NCI-H1436 (cell line): ENCODE data around the gene DGUOK.
"Not testable (repeated sequence)": the region's sequence is repeated elsewhere in the genome, so short reads cannot be mapped to it uniquely, and the experiment has no call there.

ENCODE experiments used
- DNase-seq: peaks from one replicate; lab custom pipeline; 2025; lab: John Stamatoyannopoulos, UW

Gene DGUOK

DNA sequence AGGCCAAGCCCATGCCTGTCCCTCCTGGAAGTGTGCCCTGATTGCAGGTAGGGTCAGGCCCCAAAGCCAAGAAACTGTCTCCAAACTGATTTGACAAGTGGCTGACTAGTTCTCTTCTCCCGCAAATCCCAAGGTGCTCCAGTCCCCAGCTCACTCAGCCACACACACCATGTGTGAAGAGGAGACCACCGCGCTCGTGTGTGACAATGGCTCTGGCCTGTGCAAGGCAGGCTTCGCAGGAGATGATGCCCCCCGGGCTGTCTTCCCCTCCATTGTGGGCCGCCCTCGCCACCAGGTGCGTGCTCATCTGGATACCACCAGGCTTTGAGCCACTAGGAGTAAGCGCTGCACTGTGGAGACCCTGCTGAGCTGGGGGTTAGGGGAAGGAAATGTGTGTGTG, 25.5 kb upstream of the DGUOK start:
- DNase-seq, result no peak

DNA sequence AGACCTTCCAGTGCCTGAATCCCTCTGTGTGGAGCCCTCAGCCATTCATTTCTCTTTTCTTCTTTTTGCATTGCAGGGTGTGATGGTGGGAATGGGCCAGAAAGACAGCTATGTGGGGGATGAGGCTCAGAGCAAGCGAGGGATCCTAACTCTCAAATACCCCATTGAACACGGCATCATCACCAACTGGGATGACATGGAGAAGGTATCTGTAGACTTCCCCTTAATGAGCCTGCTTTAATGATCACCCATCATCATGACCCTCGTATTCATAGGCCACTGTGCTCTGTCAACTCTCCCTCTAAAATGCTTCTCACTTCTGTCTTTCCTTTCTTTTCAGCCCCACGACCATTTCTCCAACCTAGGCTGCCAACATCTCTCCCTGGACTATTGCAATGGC, 24.4 kb upstream of the DGUOK start:
- no peak for DNase-seq

DNA sequence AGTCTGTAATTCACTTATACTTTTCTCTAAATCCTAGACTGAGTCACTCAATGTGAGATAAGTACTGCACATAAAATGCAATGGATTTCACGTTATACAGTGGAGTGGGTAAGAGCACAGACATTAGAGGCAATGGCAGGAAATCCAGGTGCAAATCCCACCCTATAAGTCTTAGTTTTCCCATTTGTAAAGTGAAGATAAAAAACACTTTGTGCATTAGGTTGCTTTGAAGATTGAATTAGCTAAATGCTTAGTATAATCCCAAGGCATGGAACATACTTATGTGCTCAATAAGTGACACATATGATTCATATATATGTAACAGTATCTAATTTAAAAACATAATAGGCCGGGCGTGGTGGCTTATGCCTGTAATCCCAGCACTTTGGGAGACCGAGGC, 23.4 kb upstream of the DGUOK start:
- no peak for DNase-seq

DNA sequence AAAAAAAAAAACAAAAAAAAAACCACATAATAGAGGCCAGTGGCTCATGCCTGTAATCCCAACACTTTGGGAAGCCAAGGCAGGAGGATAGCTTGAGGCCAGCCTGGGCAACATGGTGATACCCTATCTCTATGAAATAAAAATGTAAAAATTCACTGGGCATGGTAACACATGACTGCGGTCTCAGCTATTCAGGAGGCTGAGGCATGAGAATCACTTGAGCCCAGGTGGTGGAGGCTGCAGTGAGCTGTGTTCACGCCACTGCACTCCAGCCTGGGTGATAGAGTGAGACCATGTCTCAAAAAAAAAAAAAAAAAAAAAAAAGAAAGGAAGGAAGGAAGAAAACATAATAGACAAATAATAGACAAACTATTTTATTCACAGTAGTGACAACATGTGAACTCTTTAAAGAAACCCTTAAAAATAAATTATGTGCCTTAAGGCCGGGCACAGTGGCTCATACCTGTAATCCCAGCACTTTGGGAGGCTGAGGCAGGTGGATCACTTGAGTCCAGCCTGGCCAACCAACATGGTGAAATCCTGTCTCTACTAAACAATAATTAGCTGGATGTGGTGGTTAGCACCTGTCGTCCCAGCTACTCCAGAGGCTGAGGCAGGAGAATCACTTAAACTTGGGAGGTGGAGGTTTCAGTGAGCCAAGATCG, 22.6 kb upstream of the DGUOK start:
- not testable (repeated sequence) for DNase-seq

DNA sequence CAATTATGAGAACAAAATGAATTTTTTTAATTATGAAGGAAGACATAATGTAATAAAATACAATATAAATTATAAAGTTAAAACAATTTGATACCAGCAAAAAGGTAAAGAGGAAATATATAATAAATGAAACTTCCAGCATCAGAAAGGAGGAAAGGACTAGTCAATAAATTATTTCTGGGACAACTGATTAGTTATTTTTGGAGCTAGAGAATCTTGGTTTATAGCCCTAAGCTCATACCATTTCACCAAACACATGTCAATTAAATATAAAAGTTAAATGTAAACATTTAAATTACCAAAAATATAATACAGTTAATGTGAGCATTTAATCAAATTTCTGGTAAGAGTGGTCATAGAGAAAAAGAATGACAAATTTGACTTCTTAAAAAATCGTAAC, 21.7 kb upstream of the DGUOK start:
- DNase-seq, result no peak

DNA sequence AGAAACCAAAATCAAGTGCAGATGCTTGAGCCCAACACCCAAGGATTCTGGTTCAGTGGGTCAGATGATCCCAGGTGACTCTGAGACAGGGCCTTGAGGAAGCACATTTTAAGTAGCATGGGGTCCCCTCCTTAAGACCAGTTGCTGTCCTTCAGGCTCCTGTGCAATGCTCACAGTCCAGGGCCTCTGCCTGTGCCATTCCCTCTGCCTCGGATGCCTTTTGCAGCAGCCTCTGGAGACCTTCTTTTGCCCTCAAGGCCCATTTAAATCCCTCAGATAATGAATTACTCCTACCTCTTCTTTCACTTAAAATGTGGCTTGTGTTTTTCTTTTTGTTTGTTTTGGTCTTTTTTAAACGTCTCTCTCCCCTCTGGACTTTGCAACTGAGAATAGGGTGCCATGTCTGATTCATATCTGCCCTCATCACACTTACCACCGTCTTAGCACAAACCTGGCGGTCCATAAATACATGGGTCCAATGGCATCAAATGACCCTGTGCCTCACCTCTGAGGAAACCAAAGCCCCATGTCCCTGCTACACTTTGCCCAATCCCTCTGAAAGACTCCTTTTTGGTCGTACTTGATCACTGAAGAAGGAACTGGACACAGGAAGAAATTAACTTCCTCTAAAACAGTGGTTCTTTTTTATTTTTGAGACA, 19.7 kb upstream of the DGUOK start:
- no peak for DNase-seq

DNA sequence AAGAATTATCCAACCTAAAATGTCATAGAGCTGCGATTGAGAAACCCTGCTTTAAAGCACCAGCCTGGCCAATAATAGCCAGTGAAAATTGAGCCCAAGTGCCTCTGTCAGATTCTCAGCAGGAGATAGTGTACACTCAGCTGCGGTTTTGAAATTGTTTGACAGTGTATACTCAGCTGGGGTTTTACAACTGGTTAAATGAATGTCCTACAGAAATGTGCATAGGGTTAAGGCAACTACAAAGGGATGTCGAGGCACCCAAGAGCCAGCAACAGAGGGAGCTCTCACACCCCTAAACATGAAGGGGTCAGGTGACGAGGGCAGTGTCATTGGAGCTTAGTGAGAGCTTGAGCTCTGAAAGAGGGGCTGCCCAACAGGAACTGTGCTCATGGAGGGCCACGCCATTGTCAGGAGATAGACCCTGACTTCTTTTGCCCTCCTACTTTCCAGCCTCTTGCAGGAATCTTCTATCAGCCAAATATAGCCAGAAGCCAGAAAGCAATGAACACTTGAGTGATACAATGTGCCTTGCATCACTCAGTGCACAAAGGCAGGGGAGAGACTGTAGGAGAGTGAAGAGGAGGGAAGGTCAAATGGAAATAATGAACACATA, 18.7 kb upstream of the DGUOK start:
- DNase-seq, result peak; percentile 45

DNA sequence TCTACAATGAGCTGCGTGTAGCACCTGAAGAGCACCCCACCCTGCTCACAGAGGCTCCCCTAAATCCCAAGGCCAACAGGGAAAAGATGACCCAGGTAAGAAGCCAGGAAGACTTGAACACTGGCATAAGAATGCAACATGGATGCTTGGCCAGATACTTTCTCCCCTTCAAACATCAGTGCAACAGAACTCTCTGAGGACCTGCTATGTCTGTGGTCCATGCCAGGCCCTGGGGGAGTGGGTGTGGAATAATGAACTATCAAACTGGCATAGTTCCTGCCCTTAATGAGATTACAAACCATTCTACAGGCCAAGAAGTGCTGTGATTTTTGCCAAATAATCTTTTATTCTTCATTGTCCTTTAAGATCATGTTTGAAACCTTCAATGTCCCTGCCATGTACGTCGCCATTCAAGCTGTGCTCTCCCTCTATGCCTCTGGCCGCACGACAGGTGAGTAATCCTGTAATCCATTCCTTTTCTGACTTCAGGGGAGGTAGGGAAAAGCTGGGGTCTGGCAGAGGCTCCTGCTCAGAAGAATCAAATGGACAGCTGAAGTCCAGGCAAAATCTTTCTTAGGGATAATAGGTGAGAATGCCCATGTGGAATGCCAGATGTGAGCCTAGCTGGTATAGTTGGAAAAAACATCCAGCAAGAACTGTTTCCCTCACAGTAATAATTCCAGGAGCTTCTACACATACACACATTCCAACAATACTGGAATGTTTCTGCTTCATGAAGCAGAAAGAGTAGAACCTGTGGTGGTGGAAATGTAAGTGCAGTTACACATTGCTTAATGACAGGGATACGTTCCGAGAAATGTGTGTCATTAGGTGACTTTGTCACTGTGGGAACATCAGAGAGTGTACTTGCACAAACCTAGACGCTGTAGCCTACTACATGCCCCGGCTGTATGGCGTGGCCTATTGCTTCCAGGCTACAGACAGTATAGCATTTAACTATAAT, 17.7 kb upstream of the DGUOK start:
- DNase-seq, result no peak

DNA sequence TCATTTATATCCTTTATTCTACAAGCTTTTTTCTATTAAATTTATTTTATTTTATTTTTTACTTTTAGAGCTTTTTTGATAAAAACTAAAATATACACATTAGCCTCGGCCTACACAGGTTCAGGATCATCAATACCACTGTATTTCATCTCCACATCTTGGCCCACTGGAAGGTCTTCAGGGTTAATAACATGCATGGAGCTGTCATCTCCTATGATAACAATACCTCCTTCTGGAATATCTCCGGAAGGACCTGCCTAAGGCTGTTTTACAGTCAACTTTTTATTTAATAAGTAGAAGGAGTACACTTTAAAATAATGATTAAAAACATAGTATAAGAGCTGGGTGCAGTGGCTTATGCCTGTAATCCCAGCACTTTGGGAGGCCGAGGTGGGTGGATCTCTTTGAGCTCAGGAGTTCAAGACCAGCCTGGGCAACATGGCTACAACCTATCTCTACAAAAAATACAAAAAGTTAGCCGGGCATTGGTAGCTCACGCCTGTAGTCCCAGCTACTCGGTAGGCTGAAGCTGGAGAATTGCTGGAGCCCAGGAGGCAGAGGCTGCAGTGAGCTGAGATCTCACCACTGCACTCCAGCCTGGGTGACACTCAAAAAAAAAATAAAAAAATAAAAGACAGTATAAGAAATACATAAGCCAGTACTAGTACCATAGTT, 15.7 kb upstream of the DGUOK start:
- no peak for DNase-seq

DNA sequence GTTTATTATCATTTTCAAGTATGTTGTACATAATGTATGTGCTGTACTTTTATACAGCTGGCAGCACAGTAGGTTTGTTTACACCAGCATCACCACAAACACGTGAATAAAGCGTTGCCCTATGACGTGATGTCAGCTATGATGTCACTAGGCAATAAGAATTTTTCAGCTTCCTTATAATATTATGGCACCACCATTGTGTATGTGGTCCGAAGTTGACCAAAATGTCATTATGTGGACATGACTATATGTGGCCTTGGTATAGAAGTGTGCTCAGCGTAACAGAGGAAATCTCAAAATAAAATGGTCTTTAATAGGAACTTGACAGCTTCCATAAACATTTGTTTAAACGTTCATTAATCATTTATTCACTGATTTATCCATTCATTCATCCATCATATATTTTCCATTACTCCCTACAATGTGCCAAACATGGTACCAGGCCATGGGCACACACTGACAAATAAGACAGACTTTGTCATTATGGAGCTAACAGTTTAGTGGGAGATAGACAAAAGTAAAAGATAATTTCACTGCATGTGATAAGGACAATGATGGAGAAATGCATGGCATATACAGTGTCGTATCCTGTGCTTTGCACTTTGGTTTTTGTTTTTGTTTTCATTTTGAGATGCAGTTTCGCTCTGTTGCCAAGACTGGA, 15.0 kb upstream of the DGUOK start:
- no peak for DNase-seq

DNA sequence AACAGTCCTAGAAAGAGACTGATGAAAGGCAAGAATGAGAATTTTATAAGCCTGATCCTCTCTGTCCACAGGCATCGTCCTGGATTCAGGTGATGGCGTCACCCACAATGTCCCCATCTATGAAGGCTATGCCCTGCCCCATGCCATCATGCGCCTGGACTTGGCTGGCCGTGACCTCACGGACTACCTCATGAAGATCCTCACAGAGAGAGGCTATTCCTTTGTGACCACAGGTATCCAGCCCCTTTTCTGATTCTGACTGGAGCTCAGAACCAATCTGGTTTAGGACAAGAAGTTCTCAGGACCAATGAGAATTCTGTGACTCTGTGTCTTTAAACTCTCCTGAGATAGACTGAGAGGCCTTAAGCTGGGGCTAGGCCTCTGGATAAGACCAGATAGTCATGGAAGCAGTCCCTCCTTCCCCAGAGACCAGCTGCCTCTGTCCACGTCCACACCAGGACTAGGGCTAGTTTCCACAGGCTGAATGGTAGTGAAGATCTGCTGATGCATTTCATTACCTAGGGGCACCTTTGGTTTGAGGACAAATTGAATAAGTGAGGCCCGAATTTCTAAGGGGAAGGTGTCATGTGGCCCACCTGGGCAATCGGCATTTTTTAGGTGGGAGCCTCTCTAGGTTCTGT, 13.1 kb upstream of the DGUOK start:
- no peak for DNase-seq

DNA sequence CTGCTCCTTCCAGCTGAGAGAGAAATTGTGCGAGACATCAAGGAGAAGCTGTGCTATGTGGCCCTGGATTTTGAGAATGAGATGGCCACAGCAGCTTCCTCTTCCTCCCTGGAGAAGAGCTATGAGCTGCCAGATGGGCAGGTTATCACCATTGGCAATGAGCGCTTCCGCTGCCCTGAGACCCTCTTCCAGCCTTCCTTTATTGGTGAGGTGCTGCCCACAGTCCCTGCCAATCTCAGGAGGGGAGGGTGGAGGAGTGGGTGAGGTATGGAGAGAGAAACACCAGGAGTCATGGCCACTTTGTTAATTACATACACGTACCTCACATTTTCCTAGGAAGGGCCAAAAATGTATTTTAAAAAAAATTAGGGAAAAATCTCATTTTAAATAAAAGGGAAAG, 12.0 kb upstream of the DGUOK start:
- no peak for DNase-seq

DNA sequence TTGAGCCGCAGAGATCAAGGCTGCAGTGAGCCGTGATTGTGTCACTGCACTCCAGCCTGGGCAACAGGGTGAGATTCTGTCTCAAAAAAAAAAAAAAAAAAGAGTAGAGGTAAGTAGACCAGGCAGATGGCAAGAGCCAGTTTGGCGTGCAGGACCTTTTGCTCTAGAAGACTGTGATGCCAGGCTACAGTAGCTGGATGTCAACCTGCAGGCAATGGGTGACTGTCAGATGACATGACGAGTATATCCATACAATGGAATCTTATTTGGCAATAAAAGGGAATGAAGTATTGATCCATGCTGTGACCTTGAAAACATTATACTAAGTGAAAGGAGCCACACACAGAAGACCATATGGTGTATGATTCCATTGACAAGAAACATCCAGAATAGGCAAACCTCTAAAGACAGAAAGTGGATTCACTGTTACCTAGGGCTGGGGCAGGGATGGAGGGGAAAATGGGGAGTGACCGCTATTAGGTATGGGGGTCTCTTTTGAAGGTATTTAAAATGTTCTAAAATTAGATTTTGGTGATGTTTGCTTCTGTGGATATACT, 11.2 kb upstream of the DGUOK start:
- no peak for DNase-seq

DNA sequence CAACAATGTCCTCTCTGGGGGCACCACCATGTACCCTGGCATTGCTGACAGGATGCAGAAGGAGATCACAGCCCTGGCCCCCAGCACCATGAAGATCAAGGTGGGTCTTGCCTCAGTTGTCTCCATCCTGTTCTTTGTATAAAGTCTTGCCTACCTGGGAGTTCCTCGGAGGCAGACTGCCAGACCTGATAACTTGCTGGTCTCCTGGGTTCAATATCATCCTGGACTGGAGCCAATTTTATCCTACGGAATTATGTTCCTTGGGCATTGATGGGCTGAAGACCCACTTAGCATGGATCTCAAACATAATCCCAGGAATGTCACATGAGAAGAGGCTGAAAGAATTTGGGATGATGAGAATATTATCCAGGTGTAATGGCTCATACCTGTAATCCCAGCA, 10.0 kb upstream of the DGUOK start:
- DNase-seq, result no peak

DNA sequence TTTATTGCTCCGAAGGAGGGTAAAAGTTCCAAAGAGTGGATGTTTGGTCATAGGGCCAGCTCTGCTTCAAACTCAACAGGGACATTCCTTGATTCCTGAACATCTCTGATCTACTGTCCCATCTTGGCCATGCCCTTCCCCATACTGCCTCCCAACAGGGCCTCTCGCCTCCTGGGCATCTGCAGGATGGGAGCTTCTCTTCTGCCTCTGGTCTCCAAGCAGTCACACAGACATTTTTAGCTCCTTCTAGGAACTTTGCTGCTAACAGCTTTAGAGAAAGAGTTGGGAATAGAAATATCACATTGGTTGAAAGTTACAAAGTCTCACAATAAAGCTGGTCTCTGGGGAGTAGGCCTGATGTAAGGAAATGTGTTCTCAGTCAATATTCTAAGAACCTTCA, 9.4 kb upstream of the DGUOK start:
- DNase-seq, result no peak

DNA sequence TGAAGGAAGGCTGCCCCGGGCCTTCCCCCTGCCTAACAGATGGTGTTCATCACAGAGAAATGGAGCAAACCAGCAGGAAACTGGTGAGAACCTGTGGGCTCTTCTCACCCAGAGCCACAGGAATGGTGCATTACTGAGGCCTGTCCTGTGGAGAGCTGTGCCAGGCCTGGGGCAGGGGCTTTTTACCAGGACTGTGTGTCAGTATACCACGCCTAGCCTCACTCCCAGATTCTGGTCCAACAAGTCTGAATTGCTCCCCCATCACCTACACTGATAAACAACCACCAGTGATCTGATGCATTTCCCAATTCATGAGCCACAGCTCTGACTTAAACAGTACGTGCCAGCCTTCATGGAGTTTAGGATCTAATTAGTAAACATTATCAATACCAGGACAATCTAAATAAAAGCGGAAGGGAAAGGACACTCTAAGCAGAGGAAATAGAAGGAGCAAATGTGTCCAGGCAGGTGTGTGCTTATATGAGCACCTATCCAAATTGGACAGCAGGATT, 8.9 kb upstream of the DGUOK start:
- DNase-seq, result no peak

DNA sequence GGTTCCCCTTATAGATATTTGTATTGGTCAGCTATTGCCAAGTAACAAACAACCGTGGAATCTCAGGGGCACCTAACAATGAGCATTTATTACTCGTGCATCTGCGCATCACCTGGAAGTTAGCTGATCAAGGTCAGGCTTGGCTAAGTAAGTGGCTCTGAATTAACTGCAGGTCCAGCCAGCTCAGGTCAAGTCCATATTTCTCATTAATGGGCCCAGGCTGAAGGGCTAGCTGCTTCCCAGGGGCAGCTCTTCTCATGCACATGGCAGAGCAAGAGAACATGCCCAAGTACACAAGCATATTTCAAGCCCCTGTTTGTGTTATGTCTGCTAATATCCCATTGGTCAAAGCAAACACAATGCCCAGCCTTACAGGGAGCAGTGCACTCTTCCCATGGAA, 7.8 kb upstream of the DGUOK start:
- DNase-seq, result no peak

DNA sequence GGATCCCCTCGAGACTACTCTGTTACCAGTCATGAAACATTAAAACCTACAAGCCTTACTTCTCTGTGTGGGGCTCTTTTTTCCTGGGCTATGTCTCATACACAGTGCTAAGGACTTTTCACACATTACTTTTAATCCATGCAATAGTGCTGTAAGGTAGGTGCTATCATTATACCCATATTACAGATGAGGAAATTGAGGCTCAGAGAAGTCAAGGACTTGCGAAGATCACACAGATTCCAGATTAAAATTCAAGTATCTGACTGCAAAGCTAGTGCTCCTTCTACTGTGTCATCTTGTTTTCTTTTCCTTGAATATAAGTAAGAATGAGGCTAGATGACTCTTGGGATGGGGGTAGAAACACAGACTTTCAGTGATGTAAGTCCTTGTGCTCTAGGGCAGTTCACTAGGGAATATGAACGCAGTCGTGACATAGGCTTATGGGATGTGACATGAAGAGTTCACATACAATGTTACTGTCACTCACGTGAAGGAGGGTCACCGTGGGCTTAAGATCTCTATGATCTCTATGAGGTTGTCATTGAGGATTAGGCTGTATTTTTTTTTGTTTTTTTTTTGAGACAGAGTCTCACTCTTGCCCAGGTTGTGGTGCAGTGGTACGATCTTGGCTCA, 7.0 kb upstream of the DGUOK start:
- no peak for DNase-seq

DNA sequence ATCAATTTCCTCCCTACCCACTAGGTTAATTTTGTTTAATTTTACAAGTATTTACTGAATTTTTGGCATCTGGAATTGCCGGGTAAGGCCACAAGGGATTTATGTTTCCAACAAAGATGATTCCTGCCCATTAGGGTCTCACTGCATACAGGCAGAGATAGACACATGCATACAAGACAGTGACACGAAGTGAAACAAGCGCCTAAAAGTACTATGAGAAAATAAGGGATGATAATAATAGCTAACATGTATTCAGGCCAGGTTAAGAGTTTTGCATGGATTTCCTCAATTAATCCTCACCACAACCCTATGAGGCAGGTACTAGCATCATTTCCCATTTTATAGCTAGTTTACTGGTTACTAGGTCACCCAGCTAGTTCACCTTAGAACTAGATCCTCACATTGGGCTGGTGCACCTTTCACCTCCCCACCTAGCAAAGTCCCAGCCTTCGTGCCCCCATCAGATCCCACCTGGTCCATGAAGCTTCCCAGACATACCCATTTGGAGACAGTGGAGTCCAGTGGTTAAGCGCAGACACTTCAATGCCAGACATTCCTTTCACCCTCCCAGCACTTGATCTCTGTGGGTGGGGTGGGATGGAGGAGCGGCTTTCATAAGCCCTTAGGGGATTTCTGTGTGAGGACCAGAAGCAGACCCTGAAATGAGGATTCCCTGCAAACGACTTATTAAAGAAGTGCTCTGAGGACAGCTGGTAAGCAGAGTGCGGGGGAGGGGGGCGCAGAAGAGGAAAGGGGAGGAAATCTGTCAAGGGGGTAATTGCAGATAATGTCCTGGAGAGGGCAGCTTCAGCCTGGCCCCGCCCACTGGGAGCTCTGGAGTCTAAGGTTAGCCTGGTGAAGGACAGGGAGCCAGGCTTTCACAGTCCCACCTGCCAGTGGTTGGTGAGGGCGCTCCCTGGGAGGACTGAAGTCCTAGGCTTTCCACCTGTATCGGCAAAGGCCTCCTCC, 5.8 kb upstream of the DGUOK start:
- peak; percentile 56 for DNase-seq
